Right hindlimb (tissue), 1 donor: ENCODE results near the gene RSPH3.
"Not testable (repeated sequence)": the region's sequence is repeated elsewhere in the genome, so short reads cannot be mapped to it uniquely, and the experiment has no call there.

Experiments
- DNase-seq: peaks from one replicate; pipeline ENCODE4 v3.0.0-alpha.2; 2018

The RSPH3 gene

DNA sequence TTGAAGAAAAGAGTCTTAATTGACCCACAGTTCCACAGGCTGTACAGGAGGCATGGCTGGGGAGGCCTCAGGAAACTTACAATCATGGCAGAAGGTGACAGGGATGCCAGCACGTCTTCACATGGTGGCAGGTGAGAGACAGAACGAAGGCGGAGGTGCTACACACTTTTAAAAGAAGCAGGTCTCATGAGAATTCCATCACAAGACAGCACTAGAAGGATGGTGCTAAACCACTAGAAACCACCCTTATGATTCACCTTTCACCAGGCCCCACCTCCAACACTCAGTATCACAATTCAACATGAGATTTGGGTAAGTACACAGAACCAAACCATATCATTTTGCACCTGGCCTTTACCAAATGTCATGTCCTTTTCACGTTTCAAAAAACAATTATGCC lies 23.9 kb upstream of the RSPH3 start:
- DNase-seq: no peak

GRCh38 chr6:159020011-159020410 lies 20.0 kb upstream of the RSPH3 start:
- DNase-seq: no peak

DNA sequence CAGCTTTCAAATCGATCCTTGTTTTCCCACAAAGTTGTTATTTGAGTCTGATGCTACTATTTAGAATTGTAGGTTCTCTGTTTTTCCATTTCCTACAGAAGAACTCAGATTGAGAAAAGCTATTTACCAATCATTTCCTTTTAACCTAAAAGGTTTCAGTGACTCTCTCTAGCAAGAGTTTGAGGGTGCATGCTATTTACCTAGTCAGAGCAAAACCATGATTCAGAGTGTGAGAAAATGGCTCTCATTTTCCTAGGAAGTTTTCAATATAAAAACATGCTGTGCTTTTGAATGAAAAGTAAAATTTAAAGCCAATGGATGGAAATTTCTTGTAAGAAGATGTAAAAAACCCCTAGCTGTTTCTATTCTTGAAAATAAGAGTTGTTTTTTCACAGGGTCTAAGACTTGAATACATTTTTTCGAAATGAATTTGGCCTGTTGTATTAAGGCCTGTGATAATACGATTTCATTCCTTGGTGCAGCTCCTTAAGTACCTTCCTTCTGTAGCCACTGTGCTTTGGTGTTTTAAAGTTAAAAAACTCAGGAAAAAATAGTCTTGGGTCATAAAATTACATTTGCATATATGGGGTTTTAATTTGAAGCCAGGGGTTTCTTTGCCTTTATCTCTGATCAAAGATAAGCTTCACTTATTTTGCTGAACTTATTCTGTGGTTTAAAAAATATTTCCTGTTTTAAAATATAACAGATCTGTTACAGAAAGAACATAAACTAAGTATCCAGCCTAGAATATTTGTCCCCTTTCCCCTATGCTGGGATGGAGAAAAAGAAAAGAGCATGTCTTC lies 18.0 kb upstream of the RSPH3 start:
- DNase-seq: no peak

DNA sequence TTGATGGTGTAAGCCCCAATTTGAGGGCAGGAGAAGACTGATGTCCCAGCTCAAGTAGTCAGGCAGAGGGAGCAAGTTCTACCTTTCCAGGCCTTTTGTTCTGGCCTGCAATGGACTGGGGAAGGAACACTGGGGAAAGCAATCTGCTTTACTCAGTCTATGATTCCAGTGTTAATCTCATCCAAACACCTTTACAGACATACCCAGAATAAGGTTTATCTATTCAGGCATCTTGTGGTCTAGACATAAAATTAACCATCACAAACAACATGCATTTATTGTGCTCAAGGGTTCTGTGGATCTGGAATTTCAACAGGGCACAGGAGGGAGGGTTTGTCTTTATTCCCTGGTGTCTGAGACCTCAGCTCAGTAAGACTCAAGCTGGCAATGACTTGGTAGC lies 14.4 kb upstream of the RSPH3 start:
- no peak for DNase-seq

- DNase-seq: no peak
Measured at GRCh38 chr6:159013229-159013628, 13.2 kb upstream of the RSPH3 start.

- DNase-seq: no peak
Measured at GRCh38 chr6:159012201-159012600, 12.2 kb upstream of the RSPH3 start.

DNA sequence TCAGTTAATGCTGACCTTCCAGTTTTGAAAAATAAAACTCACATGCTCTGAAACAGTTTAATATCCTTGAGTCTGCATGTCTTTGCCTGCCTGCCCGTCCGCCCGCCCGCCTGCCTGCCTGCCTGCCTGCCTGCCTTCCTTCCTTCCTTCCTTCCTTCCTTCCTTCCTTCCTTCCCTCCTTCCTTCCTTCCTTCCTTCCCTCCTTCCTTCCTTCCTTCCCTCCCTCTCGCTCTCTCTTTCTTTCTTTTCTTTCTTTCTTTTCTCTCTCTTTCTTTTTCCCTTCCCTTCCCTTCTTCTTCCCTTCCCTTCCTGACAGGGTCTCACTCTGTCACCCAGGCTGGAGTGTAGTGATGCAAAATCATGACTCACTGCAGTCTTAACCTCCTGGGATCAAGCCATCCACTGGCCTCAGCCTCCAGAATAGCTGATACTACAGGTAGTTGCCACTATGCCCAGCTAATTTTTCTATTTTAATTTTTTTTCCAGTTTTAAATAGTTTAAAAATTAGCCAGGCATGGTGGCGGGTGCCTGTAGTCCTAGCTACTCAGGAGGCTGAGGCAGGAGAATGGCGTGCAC lies 10.1 kb upstream of the RSPH3 start:
- not testable (repeated sequence) for DNase-seq

- no peak for DNase-seq
Measured at GRCh38 chr6:159008656-159009288, 8.8 kb upstream of the RSPH3 start.

DNA sequence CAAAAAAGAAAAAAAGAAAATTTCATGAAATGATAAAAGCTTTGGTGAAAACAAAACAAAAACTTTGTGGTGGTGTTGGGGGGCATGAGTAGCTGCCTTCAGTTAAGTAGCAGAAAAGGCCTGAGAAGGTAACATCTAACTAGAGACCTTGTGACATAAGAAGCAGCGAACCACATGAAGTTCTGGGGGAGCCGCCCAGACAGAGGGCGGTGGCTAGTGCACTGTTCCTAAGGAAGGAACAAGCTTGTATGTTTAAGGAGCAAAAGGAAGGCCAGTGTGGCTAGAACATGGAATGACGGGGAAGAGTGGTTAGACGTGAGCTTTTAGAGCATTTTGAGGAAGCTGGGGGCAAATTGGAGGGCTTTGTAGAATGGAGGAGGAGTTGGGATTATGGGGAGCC lies 7.5 kb upstream of the RSPH3 start:
- DNase-seq: no peak

DNA sequence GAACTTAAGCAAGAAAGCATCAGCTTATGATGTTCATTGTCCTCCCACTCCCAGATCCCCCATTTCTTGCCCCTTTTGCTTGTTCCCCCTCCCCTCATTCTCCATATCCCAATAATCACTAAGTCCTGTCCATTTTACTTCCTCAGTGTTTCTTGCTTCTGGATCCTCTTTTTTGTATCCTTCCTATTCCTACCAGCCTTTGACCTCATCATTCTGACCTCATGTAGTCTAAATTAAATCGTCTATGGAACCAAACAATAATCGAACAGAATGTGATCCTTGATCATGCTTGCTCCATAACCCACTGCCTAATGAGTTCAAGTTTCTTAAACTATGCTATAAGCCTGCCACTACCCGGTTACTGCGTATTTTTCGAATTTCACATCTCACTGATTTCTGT lies 5.4 kb upstream of the RSPH3 start:
- no peak for DNase-seq

DNA sequence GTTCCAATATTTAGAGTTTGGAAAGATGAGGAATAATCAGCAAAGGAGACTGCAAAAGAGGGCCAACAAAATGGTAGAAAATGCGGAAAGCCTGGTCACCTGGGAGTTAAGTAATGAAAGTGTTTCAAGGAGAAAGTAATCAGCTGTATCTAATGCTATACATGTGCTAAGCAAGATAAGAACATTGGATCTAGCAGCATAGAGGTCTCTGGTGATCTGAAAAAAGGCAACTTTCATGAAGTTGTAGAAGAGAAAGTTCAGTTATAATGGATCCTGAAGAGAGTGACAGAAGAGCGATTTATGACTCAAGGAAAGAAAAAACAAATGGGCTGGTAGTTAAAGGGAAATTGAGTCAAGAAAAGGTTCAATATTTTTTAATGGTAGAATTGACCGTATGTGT lies 4.6 kb upstream of the RSPH3 start:
- DNase-seq: no peak

- no peak for DNase-seq
Measured at GRCh38 chr6:159002432-159003155, 2.6 kb upstream of the RSPH3 start.

- no peak for DNase-seq
Measured at GRCh38 chr6:158999154-158999665, 792 bp downstream of the RSPH3 start.

GRCh38 chr6:158996856-158997255 lies 3.1 kb downstream of the RSPH3 start:
- DNase-seq: no peak

GRCh38 chr6:158993639-158994038 lies 6.4 kb downstream of the RSPH3 start:
- DNase-seq: no peak

GRCh38 chr6:158991017-158991723 lies 8.8 kb downstream of the RSPH3 start:
- no peak for DNase-seq

GRCh38 chr6:158989711-158990110 lies 10.3 kb downstream of the RSPH3 start:
- not testable (repeated sequence) for DNase-seq

DNA sequence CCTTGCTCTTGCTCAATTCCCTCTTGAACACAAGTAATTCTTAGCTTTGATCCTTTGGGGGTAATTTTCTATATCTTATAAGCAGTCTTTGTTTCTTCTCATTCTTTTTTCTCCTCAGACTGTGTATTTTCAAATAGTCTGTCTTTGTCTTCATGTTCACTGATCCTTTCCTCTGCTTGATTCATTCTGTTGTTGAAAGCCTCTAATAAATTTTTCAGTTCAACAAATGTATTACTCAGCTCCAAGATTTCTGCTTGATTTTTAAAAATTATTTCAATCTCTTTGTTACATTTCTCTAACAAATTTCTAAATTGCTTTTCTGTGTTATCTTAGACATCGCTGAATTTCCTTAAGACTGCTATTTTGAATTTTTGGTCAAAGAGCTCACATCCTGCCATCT lies 11.5 kb downstream of the RSPH3 start:
- DNase-seq: no peak

DNA sequence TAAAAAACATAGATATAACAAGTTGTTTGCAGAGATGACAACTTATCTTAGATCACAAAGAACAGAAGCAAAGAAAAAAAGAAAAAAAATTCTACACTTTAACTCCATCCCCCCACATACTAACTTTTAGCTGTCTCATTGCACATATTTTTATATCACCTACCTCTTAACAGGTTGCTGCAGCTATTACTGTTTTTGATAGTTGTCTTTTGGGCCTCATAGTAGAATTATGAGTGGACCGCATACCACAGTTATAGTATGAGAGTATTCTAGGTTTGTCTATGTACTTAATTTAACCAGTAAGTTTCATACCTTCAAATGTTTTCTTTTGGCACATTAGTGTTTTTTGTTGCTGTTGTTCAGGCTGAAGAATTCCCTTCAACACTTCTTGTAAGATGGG lies 12.3 kb downstream of the RSPH3 start:
- no peak for DNase-seq

DNA sequence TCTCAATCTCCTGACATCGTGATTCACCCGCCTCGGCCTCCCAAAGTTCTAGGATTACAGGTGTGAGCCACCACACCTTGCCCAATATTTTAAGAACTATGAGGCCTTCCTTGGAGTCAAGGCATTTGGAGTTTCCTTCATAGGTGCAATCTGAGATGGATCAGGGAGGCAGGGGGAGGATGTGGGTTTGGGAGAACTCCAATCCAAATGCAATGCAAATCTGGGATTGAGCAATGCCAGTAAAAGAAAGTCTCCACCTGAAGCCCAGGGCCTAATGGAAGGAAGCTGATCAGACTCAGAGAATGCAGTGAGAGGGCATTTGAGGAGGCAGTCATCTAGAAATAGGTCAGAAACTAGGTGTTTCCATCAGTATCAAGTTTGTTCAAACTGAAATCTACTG lies 21.2 kb downstream of the RSPH3 start:
- no peak for DNase-seq

- no peak for DNase-seq
Measured at GRCh38 chr6:158977382-158977781, 22.6 kb downstream of the RSPH3 start.
